ENCODE results near the gene SPATA17.
A peak's percentile ranks its signal among the peaks of the same experiment; 100 is the strongest.

Gene SPATA17

DNA sequence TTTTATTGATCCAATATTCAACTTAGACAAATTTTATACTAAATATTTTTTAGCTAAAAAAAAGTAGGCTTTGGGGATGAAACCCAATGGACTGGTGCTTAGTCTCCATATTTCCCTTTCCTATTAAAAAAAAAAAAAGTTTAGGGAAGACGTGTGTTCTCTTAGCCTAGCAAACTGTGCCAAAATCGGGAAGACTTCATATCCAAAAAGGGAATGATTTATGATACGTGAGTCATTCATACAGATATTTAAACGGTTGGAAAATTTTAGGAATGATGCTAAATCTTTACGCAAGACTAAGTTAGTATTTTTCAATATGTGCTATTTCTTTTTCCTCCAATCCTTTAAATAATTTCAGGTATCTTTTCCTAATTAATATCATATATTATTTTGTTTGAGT lies 50.7 kb downstream of the SPATA17 start:
- no peak for DNase-seq

DNA sequence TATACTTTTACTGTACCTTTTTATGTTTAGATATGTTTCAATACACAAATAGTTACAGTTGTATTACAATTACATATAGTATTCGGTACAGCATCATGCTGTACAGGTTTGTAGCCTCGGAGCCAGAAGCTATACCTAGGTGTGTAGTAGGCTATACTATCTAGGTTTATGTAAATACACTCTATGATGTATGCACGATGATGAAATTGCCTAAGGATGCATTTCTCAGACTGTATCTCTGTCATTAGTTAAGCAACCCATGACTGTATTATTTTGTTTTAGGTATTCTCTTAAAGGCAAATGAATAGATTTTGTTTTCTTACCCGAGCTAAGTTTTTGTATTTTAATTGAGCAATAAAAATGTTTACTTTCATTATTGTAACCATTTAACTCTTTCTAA lies 56.4 kb downstream of the SPATA17 start:
- no peak for DNase-seq

DNA sequence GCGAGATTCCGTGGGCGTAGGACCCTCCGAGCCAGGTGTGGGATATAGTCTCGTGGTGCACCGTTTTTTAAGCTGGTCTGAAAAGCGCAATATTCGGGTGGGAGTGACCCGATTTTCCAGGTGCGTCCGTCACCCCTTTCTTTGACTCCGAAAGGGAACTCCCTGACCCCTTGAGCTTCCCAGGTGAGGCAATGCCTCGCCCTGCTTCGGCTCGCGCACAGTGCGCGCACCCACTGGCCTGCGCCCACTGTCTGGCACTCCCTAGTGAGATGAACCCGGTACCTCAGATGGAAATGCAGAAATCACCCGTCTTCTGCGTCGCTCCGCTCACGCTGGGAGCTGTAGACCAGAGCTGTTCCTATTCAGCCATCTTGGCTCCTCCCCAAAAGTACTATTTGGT lies 65.0 kb downstream of the SPATA17 start:
- DNase-seq: peak; percentile 44

DNA sequence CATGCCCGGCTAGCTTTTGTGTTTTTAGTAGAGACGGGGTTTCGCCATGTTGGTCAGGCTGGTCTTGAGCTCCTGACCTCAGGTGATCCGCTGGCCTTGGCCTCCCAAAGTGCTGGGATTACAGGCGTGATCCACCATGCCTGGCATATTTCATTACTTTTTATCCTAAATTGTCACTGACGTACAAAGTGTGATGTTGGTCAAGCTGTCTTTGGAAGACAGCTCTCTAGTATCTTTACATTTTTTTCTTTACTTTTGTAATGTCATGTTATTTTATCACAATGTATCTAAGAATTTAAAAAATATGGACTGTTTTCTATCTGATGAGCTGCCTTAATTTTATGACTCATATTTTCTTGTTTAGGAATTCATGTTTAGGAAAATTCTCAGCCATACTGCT lies 72.2 kb downstream of the SPATA17 start:
- DNase-seq: no peak

DNA sequence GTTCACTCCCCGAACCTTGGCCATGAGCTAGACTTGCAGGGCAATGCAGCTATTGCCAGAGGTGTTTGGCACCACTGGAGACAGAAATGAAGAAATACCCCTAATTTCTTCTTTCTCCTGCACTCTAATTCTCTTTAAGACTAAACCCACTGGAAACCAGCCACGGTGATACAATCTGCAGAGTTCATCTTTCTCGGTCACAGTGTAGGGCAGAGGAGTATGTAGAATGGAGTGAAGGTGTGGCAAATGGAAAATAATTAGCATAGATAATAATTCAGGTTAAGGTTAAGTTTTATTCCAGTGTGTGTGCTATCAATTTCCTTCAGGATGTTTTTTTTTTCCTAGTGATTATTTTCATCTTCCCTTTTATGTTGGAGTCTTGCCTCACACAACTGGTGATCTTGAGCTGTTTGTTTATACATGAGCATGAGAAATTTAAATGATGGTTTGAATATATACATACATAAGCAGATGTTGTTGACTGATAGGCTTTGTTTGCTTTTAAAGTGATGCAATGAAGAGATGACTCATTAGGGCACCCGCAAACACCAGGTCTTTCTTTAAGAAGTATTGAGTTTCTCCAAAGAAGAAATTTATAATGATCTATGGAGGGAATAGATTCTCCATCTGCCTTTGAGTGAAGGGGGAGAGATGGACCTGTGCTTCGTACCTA lies 81.9 kb downstream of the SPATA17 start:
- no peak for DNase-seq

DNA sequence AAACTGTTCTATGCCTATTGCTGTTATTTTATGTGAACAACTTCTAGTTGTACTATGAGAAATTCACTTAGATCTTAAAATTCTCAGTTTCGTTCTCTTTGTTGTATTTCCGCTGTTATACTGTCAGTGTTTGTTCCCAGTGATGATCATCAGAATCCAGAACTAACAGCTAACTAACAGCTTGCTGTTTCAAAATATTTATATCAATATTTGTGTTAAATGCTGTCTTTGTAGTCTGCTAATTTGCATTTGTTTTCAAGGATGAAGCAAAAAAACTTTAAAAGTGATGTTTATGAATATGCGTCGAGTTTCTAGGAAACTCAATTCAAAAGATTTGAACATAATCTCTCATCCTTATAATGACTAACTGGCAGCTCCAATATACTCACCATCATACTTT lies 84.5 kb downstream of the SPATA17 start:
- DNase-seq: no peak

DNA sequence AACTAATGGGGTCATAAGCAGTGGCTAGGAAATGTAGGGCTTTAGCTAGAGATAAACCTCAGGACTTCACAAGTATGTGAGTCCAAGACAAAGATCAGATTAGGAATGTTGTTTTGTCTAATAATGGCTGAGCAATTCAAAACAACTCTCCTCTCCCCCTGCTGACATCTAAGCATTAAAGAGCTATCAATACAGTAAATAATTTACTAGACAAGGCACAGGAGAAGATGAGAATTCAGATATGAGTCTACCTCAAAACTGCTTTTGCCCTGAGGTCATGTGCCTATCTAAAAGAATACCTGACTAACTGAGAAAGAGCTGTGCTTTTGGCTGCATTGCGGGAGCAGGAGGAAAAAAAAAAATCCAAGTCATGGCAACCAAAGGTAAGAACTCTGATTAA lies 86.8 kb downstream of the SPATA17 start:
- no peak for DNase-seq

DNA sequence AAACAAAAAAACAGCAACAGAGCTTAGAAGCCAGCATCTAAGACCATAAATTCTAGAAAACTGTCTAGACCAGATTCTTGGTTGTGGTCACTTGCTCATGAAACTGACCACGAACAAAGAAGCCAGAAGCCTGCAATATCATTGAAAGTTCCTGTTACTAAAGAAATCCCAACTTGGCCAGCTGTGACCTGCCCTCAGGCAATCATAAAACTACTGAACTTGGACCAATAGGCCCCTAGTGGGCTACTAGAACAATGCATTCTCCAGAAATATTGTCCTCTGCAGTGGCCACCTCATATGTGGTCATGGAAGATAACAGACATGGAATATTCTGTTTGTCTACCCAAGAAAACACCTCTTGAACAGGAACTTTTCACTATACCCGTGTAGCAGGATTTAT lies 87.7 kb downstream of the SPATA17 start:
- no peak for DNase-seq

DNA sequence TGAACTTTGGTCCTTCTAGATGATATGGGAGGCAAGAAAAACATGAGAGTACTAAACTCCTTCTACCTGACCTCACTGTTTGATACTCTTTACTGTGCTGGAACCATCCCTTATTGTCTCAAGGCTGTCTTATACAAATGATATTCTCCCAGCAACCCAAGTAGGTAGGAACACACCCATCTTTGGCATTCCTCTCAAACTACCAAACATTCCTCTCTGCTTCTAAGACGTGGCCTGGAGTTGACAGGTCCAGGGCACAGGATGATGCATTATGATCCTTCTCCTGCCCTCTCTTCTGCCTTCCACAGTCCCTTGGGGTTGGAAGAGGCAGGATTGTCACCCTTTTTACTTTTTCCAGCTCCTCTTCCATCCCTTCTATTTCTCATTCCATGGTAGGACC lies 90.5 kb downstream of the SPATA17 start:
- DNase-seq: no peak

DNA sequence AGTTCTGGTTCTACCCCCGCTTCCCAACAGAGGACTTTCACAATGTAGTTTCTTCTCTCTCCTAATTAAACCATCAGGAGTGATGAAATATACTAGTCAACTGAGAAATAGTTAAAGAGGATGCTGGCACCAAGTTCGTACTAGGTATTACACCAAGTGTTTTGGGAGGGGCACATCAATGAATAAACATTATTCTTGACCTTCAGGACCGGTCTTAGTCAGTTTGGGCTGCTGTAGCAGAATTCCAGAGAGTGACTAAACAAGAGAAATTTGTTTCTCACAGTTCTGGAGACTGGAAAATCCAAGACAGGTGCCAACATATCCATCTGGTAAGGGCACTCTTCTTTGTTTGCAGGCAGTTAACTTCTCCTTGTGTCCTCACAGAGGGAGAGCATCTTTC lies 103.8 kb downstream of the SPATA17 start:
- no peak for DNase-seq

DNA sequence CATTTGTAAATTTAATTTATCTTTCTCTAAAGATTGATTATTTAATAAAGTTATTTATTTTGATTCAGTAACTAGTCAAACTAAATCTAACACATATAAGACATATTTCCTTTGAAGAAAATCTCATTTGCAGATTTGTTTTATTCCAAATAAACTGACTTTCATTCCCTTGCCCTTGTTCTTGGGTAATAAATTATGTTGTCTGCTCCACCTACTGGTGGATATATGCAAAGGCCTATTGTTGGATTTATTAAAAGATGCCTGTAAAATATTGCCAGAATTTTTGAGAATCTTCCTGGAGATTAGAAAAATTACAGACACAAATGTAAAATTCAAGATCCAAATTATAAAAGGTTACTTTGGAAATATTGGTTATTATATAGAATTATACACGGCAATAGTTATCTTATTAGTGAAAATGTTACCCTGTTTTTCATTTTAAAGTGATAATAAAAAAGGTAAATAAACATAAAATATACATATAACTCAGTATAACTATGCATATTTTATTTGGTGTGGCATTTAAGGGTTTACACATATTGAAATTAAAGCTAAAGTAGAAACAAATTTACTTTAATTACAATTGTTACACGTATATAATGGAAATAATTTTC lies 116.1 kb downstream of the SPATA17 start:
- DNase-seq: peak; percentile 66

DNA sequence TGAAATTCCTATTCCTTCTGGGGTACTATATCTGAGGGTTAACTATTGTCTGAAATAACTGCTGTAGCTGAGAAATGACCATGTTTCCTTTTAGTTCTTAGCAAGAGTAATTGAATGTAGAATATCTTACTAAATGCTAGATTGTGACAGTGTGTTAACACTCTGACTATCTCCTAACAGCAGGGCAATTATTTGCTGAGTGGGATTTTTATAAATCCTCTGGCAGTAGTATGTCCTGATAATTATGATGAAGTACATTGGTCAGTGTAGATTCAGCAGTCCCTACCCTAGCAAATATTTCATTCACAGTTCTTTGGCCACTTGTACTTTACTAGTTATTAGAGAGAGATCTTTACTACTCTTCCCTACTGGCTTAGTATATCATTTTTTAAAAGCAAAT lies 138.6 kb downstream of the SPATA17 start:
- DNase-seq: no peak

DNA sequence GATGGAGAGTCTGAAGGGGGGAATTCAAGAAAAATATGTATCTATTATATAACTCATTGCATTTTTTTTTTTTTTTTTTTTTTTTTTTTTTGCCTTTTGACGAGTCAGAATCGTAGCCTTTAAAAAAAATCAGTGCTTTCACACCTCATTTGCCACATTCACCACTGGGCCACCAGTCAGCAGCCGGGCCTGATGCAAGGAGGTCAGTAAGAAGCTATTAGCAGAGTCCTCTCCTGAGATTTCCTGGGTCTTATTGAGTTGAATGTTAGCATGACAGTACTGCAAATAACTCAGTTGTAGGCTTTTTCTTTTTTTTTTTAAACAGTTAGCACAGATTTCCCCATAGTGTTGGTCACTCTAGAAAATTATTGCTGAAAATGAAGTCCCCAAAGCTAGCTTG lies 139.8 kb downstream of the SPATA17 start:
- DNase-seq: no peak

DNA sequence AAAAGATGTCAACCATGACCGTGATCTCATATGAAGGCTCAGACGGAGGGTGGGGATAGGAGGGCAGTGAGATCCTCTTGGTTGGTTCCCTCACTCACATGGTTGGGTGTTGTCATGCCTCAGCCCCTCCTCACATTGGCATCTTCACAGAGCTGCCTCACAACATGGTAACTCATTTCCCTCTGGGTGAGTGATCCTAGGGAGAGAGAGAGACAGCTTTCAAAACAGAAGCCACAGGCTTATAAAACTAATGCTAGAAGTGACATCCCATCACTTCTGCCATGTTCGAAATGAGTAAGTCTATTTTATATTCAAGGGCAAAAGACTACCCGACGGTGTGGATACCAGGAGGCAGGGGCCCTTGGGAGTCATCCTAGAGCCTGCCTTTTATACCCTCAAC lies 145.5 kb downstream of the SPATA17 start:
- DNase-seq: no peak

DNA sequence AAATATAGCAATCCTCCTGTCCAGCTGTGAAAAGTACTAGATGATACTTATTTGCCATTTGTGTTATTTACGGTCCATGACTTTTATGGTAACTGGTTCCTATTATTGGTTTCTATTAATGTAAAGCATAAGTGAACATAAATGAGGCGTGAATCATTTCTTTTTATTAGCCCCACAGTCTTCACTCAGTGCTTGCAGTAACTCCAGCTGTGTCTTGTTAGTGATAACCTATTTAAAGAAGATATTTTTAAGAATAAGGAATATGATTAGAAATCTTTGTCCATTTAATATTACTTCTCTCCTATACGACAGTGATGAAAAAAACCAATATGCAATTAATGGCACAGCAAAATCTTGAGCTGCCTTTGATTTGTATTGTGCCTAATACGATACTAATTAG lies 149.9 kb downstream of the SPATA17 start:
- no peak for DNase-seq

DNA sequence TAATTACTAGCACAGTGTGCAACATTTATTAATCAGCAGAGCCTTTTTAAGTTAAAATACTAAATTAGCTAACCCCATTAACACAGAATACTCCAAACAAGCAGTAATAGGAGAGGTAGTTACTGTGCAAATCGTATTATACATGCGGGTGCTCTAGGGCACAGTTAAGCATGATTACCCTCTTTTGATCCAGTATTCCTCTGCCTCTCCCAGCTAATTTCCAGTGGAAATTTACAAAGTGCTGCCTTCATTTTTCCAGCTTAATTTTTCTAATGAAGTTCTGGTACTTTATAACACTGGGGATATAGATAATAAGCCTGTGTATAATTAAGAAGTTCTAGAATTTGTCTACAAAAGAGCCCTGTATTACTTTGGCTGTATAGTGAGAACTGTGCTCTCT lies 159.9 kb downstream of the SPATA17 start:
- DNase-seq: no peak

DNA sequence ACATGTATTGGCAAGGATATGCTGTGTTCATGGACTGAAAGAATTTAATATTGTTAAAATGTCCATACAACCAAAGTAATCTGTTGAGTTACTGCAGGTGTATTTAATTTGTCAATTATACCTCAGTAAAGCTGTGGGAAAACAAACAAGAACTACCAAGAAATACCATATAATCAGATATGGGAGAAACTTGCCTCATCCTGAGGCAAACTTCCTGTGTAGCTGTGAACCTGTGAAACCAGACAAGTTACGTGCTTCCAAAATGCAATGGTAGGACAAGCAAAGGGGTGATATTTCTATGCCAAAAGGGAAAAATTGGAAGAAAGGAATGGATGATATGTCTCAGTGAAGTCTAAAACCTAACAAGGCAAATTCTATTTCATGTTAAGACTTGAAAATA lies 174.6 kb downstream of the SPATA17 start:
- DNase-seq: no peak

DNA sequence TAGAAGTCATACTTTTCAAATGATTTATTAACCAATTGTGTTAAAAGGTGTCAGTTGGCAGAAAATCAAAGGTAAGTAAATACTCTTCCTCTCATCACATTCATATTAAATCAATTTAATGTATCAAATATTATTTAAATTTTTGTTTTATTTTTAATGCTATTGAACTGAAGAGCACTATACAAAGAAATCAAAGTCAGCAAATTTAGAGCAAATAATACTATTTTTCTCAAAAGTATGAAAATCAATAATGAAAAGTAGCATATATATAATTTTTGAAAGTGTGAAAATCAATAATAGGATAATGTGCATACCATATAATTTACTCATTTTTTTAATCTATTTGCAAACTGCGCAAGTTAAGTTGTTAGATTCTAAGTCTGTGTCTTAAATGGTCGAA lies 181.0 kb downstream of the SPATA17 start:
- no peak for DNase-seq

DNA sequence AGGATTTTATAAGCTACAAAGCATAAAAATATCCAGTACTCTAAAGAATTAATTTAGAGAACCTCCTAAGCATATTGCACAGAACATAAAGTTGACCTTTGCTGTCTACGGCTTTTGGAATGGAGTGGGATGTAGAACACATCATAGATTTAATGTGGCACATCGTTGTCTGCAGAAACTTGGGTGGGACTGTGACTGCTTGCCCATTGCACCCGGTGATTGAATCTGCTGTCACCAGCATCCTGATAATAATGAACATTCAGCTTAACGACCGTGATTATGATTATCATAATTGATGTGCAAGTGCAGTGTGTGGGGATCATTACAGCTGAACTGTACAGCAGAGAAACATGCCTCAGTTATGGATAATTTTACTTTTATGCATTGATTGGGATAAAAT lies 181.9 kb downstream of the SPATA17 start:
- DNase-seq: peak; percentile 71

DNA sequence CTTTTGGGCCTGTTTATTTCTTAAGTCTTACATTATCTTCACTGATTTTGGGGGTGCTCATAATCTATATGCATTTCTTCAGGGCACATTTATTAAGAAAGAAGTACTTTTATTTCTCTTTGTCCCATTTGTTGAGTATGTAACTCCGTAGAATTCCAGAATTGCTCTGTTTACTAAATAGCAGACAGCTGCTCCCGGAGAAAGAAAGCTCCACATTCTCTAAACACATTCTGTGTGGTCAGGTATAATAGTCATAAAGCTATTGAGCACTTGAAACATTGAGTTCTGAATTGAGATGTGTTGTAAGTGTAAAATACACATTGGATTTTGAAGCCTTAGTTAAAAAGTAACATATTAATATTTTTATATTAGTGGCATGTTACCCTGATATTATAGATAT lies 206.5 kb downstream of the SPATA17 start:
- DNase-seq: no peak

DNA sequence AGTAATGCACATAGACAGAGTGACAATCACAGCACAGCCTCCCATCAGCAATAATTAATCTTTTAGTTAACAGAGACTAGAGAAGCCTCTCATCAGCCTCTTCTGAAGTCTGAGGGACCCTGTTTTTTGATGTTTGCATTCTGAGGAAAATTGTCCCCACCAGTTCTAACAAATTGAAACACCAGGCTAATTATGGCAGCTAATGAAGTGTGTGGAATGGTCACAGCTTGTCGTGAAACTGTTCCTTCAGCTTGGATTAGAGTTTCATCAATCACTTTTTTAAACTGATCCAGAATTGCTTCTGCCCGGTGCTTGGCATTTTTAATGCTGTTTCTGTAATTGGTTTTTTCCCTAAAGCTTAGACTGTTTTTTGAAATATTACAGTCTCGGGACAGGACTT lies 208.0 kb downstream of the SPATA17 start:
- DNase-seq: no peak

DNA sequence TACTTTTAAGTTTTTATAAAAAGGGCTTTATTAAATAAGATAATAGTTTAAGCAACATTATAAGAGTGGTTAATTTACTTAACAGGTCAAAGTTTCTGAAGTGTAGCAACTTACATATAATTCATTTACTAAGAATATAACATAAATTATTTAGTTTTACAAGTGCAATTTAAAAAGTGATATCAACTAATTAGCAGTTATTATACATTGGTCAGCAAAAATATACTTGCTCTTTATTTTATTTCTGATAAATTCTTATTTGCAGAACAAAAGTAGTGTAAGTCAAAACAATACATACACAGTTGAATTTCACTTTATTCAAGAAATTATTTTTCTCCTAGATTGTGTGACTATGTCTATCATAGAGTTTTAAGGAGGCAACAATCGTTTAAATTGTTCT lies 215.6 kb downstream of the SPATA17 start:
- no peak for DNase-seq

DNA sequence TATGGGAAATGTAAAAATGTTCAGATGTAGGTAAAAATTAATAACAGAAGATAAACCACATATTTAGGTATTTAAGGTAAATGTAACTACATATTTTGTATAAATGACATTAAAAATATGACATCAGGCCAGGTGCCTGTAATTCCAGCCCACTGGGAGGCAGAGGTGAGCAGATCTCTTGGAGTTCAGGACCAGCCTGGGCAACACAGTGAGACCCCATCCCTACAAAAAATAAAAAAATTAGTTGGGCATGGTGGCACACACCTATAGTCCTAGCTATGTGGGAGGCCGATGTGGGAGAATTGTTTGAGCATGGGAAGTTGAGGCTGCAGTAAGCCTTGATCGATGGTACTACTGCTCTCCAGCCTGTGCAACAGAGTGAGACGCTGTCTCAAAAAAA lies 216.5 kb downstream of the SPATA17 start:
- no peak for DNase-seq

DNA sequence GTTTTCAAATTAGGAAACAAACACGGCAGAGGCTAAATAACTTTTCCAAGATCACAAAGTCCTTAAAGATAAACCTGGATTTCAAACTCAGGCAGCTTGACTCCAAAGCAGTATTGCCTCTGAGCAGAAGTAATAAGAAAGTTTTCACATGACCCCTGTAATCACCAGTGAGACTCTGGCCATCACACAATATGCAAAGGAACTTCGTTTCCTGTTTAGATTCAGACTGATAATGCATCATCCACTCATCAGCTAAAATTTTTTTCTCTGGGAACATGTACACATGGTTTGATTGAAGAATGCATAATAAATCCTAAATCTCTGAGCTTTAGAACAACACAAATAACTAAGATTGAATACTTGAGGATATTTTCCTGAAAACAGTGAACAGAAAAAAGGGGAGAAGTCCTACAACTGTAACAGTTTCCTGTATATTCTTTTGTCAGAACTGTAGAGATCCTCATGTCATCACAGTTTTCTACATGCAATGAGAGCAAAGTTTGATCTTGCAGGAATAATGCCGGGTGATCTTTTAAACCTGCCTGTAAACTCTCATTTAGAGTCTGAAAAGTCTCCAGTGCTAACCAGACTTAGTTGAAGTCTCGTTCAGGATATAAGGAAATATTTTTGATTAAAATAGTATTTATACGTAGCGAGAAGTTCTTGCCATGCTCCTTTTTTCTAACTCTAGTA lies 225.3 kb downstream of the SPATA17 start:
- no peak for DNase-seq

DNA sequence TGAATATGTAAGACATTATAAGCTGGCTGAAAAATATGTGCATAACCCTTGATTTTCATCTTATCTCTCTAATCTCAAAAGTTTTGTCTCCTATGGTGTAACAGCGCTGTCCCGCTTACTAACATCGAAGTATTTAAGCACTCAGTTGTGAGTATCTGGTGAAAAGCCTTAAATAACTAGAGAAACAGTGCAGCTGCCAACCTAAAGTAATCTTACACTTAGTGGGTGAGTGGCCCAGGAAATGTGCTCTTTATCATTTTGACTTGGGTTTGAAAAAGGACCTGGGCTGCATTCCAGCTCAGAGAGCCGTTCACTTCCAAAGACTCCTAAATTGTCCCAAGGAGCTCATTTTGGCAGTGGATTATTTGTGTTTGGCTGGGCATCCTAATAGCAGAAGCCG lies 225.9 kb downstream of the SPATA17 start:
- peak; percentile 86 for DNase-seq
